Measurements from ENCODE around the gene ABCD2.

The ABCD2 gene

DNA sequence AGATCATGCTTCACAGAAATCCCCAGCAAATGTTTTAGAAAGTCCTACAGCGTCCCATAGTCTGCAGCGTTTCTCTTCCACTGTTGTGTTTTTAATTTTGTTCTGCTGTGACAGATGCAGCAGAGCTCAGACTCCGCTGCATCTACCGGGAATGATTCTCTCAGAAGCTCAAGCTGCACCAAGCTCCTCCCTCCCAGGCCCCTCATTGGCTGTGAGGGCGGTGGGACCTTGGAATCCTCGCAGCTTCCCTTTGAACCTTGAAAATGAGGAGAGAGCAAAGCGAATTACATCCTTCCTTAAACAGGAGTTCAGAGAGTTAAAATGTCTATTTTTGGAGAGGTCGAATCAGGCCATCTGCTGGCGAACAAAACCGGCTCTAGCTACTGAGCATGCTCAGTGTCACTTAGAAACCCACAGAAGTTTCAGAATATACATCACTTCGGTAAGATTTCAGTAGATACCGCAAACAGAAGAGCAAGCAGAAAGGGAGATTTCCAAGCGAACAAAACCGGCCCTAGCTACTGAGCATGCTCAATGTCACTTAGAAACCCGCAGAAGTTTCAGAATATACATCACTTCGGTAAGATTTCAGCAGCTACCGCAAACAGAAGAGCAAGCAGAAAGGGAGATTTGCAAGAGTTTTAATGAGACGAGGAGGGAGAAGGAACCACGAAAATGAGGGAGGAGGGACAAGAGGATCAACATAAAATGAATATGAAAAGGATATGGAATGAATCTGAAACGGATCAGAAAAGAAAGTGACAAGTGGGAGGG lies at the start of gene ABCD2 (continued):
- TF ChIP-seq, protein P1, sequence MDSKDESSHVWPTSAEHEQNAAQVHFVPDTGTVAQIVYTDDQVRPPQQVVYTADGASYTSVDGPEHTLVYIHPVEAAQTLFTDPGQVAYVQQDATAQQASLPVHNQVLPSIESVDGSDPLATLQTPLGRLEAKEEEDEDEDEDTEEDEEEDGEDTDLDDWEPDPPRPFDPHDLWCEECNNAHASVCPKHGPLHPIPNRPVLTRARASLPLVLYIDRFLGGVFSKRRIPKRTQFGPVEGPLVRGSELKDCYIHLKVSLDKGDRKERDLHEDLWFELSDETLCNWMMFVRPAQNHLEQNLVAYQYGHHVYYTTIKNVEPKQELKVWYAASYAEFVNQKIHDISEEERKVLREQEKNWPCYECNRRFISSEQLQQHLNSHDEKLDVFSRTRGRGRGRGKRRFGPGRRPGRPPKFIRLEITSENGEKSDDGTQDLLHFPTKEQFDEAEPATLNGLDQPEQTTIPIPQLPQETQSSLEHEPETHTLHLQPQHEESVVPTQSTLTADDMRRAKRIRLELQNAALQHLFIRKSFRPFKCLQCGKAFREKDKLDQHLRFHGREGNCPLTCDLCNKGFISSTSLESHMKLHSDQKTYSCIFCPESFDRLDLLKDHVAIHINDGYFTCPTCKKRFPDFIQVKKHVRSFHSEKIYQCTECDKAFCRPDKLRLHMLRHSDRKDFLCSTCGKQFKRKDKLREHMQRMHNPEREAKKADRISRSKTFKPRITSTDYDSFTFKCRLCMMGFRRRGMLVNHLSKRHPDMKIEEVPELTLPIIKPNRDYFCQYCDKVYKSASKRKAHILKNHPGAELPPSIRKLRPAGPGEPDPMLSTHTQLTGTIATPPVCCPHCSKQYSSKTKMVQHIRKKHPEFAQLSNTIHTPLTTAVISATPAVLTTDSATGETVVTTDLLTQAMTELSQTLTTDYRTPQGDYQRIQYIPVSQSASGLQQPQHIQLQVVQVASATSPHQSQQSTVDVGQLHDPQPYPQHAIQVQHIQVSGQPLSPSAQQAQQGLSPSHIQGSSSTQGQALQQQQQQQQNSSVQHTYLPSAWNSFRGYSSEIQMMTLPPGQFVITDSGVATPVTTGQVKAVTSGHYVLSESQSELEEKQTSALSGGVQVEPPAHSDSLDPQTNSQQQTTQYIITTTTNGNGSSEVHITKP (tag by site-specific recombination; IDR thresholded peaks at IDR 0.05), result no peak; the same call in 1 of the 2 replicates
- 0 out of 2 replicates have a peak, but pooled peaks have one; percentile 38 for TF ChIP-seq ZNF629 (tag by site-specific recombination; IDR thresholded peaks at IDR 0.05)
- TF ChIP-seq ZNF404 (tag by site-specific recombination; IDR thresholded peaks at IDR 0.05), result no peak
- peak; percentile 52; the same call in 1 of the 2 replicates for TF ChIP-seq ZEB2 (tag by site-specific recombination; IDR thresholded peaks at IDR 0.05)
- TF ChIP-seq ZNF366 (tag by site-specific recombination; conservative IDR thresholded peaks at IDR 0.05), result peak; percentile 90
- TF ChIP-seq, protein P2, sequence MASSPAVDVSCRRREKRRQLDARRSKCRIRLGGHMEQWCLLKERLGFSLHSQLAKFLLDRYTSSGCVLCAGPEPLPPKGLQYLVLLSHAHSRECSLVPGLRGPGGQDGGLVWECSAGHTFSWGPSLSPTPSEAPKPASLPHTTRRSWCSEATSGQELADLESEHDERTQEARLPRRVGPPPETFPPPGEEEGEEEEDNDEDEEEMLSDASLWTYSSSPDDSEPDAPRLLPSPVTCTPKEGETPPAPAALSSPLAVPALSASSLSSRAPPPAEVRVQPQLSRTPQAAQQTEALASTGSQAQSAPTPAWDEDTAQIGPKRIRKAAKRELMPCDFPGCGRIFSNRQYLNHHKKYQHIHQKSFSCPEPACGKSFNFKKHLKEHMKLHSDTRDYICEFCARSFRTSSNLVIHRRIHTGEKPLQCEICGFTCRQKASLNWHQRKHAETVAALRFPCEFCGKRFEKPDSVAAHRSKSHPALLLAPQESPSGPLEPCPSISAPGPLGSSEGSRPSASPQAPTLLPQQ (tag by site-specific recombination; IDR thresholded peaks at IDR 0.05), result peak; percentile 39; the same call in 1 of the 2 replicates
- TF ChIP-seq GFI1B (tag by site-specific recombination; IDR thresholded peaks at IDR 0.05), result peak; percentile 59; the same call in 1 of the 2 replicates
- TF ChIP-seq SP2 (tag by site-specific recombination; IDR thresholded peaks at IDR 0.05), result peak; percentile 62
- TF ChIP-seq ZNF585B (tag by site-specific recombination; IDR thresholded peaks at IDR 0.05), result no peak
- TF ChIP-seq, protein P3, sequence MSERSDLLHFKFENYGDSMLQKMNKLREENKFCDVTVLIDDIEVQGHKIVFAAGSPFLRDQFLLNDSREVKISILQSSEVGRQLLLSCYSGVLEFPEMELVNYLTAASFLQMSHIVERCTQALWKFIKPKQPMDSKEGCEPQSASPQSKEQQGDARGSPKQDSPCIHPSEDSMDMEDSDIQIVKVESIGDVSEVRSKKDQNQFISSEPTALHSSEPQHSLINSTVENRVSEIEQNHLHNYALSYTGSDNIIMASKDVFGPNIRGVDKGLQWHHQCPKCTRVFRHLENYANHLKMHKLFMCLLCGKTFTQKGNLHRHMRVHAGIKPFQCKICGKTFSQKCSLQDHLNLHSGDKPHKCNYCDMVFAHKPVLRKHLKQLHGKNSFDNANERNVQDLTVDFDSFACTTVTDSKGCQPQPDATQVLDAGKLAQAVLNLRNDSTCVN (tag by site-specific recombination; optimal IDR thresholded peaks at IDR 0.05), result no peak
- peak; percentile 66; the same call in 1 of the 2 replicates for TF ChIP-seq TRIM28 (IDR thresholded peaks at IDR 0.05; ENCODE audit: borderline replicate concordance, low read length)
- TF ChIP-seq, protein P4, sequence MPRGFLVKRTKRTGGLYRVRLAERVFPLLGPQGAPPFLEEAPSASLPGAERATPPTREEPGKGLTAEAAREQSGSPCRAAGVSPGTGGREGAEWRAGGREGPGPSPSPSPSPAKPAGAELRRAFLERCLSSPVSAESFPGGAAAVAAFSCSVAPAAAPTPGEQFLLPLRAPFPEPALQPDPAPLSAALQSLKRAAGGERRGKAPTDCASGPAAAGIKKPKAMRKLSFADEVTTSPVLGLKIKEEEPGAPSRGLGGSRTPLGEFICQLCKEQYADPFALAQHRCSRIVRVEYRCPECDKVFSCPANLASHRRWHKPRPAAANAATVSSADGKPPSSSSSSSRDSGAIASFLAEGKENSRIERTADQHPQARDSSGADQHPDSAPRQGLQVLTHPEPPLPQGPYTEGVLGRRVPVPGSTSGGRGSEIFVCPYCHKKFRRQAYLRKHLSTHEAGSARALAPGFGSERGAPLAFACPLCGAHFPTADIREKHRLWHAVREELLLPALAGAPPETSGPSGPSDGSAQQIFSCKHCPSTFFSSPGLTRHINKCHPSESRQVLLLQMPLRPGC (tag by site-specific recombination; IDR thresholded peaks at IDR 0.05), result no peak
- no peak for TF ChIP-seq ZNF169 (tag by site-specific recombination; IDR thresholded peaks at IDR 0.05)
- no peak for TF ChIP-seq ZFP69B (tag by site-specific recombination; IDR thresholded peaks at IDR 0.05)
- TF ChIP-seq ZBTB17 (tag by site-specific recombination; IDR thresholded peaks at IDR 0.05), result peak; percentile 92

DNA sequence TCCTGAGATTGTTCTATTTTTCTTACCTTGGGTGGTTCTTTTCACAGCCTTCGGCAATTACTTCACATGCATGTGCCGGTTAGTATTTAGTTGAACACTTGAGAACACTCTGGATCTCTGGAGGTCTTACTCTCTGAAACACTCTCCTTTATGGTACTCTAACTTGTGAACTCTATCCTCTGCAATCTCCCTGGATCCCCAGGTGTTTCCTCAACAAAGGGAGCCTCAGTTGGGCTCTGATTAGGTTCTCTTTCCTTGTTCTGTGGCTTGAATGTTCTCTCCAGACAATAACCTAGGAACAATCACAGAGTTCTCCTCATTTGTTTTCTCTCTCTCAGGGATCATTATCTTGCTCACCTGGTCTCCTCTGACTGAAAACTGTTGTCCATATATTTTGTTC lies 40.5 kb upstream of the ABCD2 start:
- CTCF ChIA-PET, result no interaction called here
- POLR2A ChIA-PET, result no interaction called here

More for the DNA sequence above, 40.5 kb upstream of the ABCD2 start:
- no peaks in the 10 kb centered on the region for H3K4me1 ChIP-seq (ENCODE audit: control insufficient read depth, insufficient read depth, low read length)
- H3K27ac ChIP-seq (ENCODE audit: extremely low read depth, low read depth, low read length), result no peak overlapping the region
- TF ChIP-seq ZNF621 (tag by site-specific recombination; IDR thresholded peaks at IDR 0.05) (no peak), ZNF830 (tag by site-specific recombination; IDR thresholded peaks at IDR 0.05; ENCODE audit: low read depth) (no peak), ZNF677 (tag by site-specific recombination; IDR thresholded peaks at IDR 0.05) (no peak)
- no peak overlapping the region for H3K4me3 ChIP-seq (ENCODE audit: low read depth, low read length)
- H3K9me3 ChIP-seq (ENCODE audit: control insufficient read depth, insufficient read depth, low read depth, low read length), result no peaks in the 10 kb centered on the region
- no peaks in the 10 kb centered on the region for H3K36me3 ChIP-seq (ENCODE audit: control insufficient read depth in 2 of 2, insufficient read depth in 1 of 2, low read length in 2 of 2)
